HG03108 (cell line): ENCODE data around the gene CFL1.
"Not testable (repeated sequence)": the region's sequence is repeated elsewhere in the genome, so short reads cannot be mapped to it uniquely, and the experiment has no call there.

Source experiments
- ATAC-seq: cut with Tn5 transposase; IDR thresholded peaks from one replicate; pipeline ENCODE4 v1.9.1; 2021; ENCODE audit warnings: moderate library complexity; ENCODE audit not compliant: unreplicated experiment

CFL1 gene

GRCh38 chr11:65859812-65860277 lies 1.9 kb upstream of the CFL1 start:
- ATAC-seq, result no peak

DNA sequence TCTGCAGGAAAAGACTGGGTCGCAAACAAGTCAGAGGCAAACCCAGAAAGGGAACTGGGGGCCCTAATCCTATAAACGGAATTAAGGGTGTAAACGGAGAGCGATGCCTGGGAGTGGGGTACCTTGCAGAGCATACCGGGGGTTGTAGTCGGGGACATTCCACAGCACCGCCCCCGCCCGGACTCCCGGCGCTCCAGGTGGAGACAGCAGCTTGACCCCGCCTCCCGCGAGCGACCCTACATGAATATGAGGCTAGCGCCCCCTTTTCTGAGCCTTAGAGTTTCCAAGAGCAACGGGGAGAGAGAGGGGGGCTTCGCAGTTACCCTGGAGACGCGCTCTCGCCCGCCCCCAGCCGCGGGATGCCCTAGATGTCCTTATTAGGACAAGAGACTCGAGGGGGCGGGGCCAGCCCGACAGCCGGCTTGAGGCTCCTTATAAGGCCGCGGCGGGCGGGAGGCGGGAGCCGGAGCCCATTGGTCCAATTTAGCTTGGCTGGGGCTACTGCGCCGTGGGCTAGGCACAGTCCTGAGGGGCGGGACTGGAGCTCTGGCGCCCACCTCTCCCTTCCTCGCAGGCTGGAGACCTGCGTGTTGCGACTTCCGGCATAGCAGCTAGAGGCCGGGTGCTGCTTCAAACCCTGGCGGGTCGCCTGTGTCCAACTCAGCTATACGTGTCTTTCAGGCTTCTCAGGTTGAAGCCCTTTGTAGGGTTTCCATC lies 1.3 kb upstream of the CFL1 start:
- peak; percentile 48 for ATAC-seq

- ATAC-seq, result no peak
Observed at GRCh38 chr11:65858681-65859087, 704 bp upstream of the CFL1 start.

DNA sequence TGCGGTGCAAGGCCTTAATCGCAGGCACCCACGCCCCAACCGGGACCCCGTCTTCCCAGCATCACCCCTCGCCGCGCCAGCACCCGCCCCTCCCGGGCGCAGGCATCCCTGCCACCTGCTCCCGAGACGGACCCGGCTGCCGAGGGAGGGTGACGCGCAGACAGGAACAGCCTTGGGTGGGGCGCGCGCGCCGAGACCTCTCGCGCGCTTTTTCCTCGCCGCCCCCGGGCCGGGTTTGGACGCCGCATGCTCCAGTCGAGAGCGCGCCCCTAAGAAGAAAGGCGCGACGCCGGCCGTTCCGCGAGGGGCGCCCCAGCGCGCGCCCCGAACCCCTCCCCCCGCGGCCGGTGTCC lies 504 bp downstream of the CFL1 start:
- no peak for ATAC-seq

GRCh38 chr11:65856689-65857499 lies 1.1 kb downstream of the CFL1 start:
- ATAC-seq, result peak; percentile 27

- ATAC-seq, result no peak
Observed at GRCh38 chr11:65855927-65856363, 2.0 kb downstream of the CFL1 start.

- ATAC-seq, result no peak
Observed at GRCh38 chr11:65854852-65855837, 2.8 kb downstream of the CFL1 start.

DNA sequence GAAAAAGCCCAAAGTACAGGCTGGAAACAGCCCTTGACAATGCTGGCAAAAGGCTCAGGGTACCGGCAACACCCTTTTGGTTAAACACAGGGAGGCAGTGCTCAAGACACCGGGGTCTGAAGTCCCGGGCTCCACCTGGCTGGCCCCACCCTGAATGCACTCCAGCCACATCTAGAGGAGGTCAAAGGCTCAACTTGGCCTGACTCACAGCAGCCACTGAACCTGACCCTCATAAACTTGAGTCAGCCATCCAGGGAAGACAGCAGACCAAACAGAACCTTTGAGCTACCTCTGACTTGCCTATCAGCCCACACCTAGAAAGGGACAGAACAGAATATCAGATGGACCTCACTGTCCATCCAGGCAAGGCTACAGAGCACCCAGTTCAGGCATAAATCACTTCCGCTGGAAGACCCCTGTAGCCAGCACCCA lies 3.8 kb downstream of the CFL1 start:
- no peak for ATAC-seq

DNA sequence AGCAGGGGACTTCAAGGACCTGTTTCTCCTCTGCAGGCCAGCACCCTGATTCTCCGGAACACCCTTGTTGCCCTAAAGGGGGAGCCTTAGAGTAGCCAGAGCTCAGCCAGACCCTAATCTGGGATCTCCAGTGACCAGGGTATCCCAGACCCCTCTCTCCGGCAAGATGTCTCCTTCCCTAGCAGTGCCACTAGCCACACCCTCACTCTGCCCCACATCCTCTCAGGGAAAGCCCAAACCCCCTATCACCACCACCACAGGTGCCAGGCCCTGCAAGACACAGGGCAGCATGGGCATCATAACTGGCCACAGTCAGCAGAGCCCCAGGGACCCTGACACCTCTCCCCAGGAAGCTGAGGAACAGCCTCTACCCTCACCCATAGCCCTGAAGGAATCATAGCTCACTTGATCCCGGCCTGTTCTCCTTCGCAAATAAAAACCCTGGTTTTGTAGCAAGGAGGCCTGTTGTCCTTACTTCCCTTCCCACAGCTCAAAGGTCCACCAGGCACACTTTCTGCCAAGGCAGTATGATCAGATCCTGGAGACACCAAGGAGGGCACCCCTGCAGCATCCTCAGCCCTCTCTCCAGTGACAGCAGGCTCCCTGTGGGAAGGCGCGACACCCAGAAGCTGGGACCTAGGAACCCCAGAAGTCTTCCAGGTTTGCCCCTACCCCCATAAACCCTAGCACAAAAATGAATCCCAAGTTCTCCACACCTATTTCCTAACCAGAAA lies 4.6 kb downstream of the CFL1 start:
- no peak for ATAC-seq

- ATAC-seq, result no peak
Observed at GRCh38 chr11:65852508-65853245, 5.3 kb downstream of the CFL1 start.

DNA sequence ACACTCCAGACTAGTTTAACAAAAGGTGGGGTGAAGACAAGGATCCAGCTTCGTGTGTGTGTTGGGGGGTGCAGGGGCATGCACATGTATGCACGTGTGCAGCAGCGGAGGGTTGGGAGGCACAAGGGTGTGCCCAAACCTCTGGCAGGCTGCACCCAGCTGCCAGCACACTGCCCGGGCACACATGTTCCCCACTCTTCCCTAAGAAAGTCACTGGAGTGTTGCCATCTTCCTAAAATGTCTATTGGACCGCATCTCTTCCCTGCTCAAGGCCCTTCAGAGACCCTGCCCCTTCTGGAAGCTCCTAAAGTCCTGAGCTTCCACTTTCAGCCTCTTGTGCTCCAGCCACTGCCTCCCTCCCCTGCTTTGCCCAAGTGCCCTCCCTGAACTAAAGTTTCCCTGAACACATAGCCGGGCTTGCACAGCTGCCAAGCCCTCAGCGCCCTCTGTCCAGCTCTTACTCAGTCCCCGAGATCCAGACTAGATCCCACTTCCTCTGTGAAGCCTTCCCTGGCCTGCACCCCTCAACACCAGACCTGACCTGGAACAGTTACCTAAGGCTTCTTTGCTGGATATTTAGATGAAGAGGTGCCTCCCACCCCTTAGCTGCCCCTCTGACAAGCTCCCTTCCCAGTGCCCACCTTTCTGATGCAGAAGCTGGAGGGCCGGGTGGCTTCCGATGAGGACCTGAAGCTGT lies 6.0 kb downstream of the CFL1 start:
- no peak for ATAC-seq

- no peak for ATAC-seq
Observed at GRCh38 chr11:65851083-65851579, 6.8 kb downstream of the CFL1 start.

- no peak for ATAC-seq
Observed at GRCh38 chr11:65850217-65851082, 7.5 kb downstream of the CFL1 start.

DNA sequence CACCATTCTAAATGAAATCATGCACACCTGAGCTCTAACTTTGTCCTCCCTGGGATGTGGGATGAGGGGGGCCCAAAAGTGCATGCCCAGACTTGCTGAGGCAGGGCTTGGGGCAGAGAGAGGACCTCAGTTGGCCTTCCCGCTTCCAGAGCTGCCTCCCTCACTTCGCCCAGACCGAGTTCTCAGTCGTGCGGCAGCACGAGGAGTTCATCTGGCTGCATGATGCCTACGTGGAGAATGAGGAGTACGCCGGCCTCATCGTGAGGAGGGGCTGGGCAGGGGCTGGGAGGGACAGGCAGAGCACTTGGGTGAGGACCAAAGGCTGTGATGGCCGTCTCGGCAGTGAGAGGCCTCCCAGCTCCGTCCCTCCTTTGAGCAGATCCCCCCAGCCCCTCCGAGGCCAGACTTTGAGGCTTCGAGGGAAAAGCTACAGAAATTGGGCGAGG lies 8.2 kb downstream of the CFL1 start:
- no peak for ATAC-seq

DNA sequence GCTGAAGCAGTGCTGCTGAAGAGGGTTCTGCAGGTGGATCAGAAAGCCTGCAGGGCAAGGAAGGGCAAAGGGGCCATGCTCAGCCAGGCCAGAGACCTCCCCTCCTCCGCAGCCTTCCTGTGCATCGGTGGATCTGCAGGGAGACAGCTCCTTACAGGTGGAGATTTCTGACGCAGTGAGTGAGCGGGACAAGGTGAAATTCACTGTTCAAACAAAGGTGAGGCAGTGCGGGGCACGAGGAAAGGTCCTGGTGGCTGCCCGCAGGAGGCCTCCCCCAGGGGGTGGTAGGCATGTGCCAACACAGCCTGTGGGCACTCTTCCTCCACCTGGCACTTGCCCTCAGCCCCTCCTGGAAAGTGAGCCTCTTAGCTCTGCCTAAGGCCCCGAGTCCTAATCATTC lies 8.6 kb downstream of the CFL1 start:
- no peak for ATAC-seq

- not testable (repeated sequence) for ATAC-seq
Observed at GRCh38 chr11:65848693-65849092, 9.3 kb downstream of the CFL1 start.

DNA sequence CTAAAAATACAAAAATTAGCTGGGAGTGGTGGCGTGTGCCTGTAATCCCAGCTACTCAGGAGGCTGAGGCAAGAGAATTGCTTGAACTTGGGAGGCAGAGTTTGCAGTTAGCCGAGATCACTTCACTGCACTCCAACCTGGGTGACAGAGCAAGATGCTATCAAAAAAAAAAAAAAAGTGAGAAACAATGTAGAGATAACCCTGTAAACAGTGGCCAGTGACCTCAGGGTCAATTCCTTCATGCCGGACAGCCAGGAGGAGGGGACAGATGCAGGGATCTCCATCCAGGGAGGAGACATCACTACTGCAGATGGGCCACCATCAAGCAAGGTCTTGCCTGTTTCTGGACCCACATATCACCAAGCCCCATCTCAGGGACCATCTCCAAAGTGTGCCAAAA lies 10.2 kb downstream of the CFL1 start:
- no peak for ATAC-seq
